Keratinocyte (primary cell): ENCODE measurements around the gene FAM13A. TPM values are rescaled to one million over a fixed set of nuclear protein-coding genes. Genes with fewer than 3 reads are reported as not detected.

Source experiments
- DNase-seq: peaks from one replicate; pipeline ENCODE4 v3.0.0-alpha.2; 2011; ENCODE audit warnings: low read depth, missing footprints, low spot score
- FAIRE-seq: peaks from 2 replicates; lab custom pipeline; 2011; peaks lifted over from hg19 to GRCh38; lab: Jason Lieb, UNC
- H2AFZ ChIP-seq: 2 replicates; pipeline ENCODE4 v1.6.0; 2012; ENCODE audit warnings: low read length, control low read depth, inconsistent platforms; ENCODE audit not compliant: control insufficient read depth
- H3K27ac ChIP-seq: 2 replicates; pipeline ENCODE4 v1.5.1; 2011; ENCODE audit warnings: low read length; ENCODE audit not compliant: control insufficient read depth, insufficient read depth
- H3K27me3 ChIP-seq: 3 replicates; pipeline ENCODE4 v1.6.0; 2011; ENCODE audit warnings: low read length; ENCODE audit not compliant: control insufficient read depth, insufficient read depth; ENCODE audit errors: extremely low read depth
- H3K36me3 ChIP-seq, 2 experiments: 2 replicates in 1 of 2; 3 replicates in 1 of 2; pipeline ENCODE4 v1.5.1; 2011; ENCODE audit warnings: low read length in 2 of 2, mild to moderate bottlenecking in 1 of 2; ENCODE audit not compliant: control insufficient read depth in 2 of 2, insufficient read depth in 2 of 2; ENCODE audit errors: extremely low read depth in 1 of 2
- H3K4me1 ChIP-seq: 3 replicates; pipeline ENCODE4 v1.5.1; 2011; ENCODE audit warnings: low read length; ENCODE audit not compliant: control insufficient read depth, insufficient read depth; ENCODE audit errors: extremely low read depth
- H3K4me2 ChIP-seq: 3 replicates; pipeline ENCODE4 v1.6.0; 2011; ENCODE audit warnings: low read depth, low read length; ENCODE audit not compliant: control insufficient read depth, insufficient read depth; ENCODE audit errors: extremely low read depth
- H3K4me3 ChIP-seq, 3 experiments: fragments of 200-600 bp in 1 of 3; sonication (generic) in 1 of 3; 2 replicates in 2 of 3; 3 replicates in 1 of 3; pipeline ENCODE4 v1.5.1; 2011 to 2016; ENCODE audit warnings: low read length in 3 of 3, mild to moderate bottlenecking in 3 of 3, control low read depth in 2 of 3, inconsistent platforms in 1 of 3, low read depth in 1 of 3, mixed read lengths in 1 of 3, mixed run types in 1 of 3, moderate library complexity in 1 of 3; ENCODE audit not compliant: control insufficient read depth in 2 of 3, insufficient read depth in 2 of 3; ENCODE audit errors: extremely low read depth in 1 of 3
- H3K79me2 ChIP-seq: 2 replicates; pipeline ENCODE4 v1.6.0; 2012; ENCODE audit warnings: low read length; ENCODE audit not compliant: control insufficient read depth, insufficient read depth
- H3K9ac ChIP-seq: 3 replicates; pipeline ENCODE4 v1.6.0; 2011; ENCODE audit warnings: low read length; ENCODE audit not compliant: control insufficient read depth, insufficient read depth; ENCODE audit errors: extremely low read depth
- H3K9me1 ChIP-seq: 3 replicates; pipeline ENCODE4 v1.6.0; 2011; ENCODE audit warnings: low read length; ENCODE audit not compliant: control insufficient read depth, insufficient read depth; ENCODE audit errors: extremely low read depth
- H3K9me3 ChIP-seq: 2 replicates; pipeline ENCODE4 v1.5.1; 2012; ENCODE audit warnings: low read depth, low read length; ENCODE audit not compliant: control insufficient read depth
- H4K20me1 ChIP-seq: 3 replicates; pipeline ENCODE4 v1.6.0; 2011; ENCODE audit warnings: low read length; ENCODE audit not compliant: control insufficient read depth, insufficient read depth; ENCODE audit errors: extremely low read depth
- EZH2 ChIP-seq: IDR thresholded peaks from one replicate; pipeline ENCODE4 v1.6.1; 2012; ENCODE audit warnings: inconsistent platforms, mild to moderate bottlenecking, low read length, moderate library complexity
- dilution Hi-C: fragments of 300-500 bp; cut with MboI; formaldehyde crosslinking; loops from one replicate; pipeline ENCODE4 v1.7.0; 2020; ENCODE audit warnings: low sequenced_read_pairs; ENCODE audit not compliant: extremely low pct_ligation_motif_present
- polyA plus RNA-seq, 5 experiments: library from polyadenylated mRNA; depleted of rRNA in 3 of 5; stranded (reverse) in 3 of 5; stranded (forward) in 1 of 5; unstranded in 1 of 5; fragments of >200 nt; gene quantifications; 1 replicate in 1 of 5; 2 replicates in 3 of 5; 3 replicates in 1 of 5; pipeline versions ENCODE4 v1.2.1 to v1.2.3, GENCODE V29; 2011 to 2012; ENCODE audit warnings: missing spikeins in 2 of 5, low read depth in 1 of 5, low replicate concordance in 1 of 5
- TF ChIP-seq, protein P1 (sequence below), 3 experiments: IDR thresholded peaks in 1 of 3; conservative IDR thresholded peaks in 1 of 3; optimal IDR thresholded peaks in 1 of 3; 2 replicates in 2 of 3; 3 replicates in 1 of 3; pipeline versions ENCODE3 to v1.5.1; 2011; ENCODE audit warnings: low read length in 3 of 3, mild to moderate bottlenecking in 3 of 3, moderate library complexity in 2 of 3, control low read depth in 1 of 3, inconsistent platforms in 1 of 3; ENCODE audit not compliant: insufficient read depth in 2 of 3; ENCODE audit errors: extremely low read depth in 1 of 3

The FAM13A gene
- polyA plus RNA-seq, 1 donor (not counting 4 experiments of a cell fraction or from before 2014, with no cell fraction given), result 6.0 TPM

DNA sequence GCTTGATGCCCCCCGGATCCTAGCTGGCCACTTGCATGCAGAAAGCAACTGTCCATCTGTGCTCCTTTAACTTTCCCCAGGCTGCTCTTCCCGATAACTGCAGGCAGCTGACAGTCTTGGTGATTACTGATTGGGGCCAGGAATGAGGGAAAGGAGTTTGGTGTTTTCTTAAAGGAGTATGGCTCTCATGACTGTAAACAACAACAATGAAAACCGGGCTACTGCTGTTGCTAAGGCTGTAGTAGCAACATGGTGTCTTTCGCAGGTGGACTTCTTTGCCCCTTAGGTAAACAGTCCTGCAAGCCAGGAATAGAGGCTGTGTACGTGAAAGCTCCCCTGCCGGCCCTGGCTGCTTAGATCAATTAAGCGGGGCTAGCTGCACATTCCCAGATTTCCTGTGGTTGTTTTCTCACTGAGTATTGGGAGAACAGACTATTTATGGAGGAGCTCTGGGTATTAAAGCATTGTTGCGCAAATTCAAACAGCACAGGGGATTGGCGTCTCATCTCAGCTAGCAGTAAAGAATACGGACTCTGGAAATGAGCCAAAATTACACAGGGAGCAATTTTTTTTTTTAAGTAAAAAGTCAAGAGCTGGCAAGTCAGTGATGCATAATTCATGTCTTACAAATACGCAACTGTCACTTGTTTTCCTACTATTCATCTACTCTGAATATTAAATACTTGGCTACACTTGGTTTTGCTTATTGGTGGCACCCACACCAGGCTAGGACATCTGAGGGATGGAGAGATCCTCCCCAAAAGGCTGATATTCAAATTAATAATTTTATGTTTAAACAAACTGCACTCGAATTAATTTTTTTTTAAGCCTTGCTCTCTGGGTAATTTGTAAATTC, 297.7 kb downstream of the FAM13A start:
- Histone ChIP-seq H3K27ac (no peak overlapping the region), H3K27me3 (no peaks in the 10 kb centered on the region), H3K79me2 (no peaks in the 10 kb centered on the region), H3K36me3 (no peaks in the 10 kb centered on the region), H2AFZ (no peak overlapping the region), H3K4me1 (no peaks in the 10 kb centered on the region), H3K4me2 (no peak overlapping the region), H3K9me1 (no peaks in the 10 kb centered on the region), H3K9ac (no peak overlapping the region), H4K20me1 (no peaks in the 10 kb centered on the region), H3K4me3 (no peak overlapping the region), H3K9me3 (no peaks in the 10 kb centered on the region)
- dilution Hi-C loops, result no loop called here
- no peak for DNase-seq
- FAIRE-seq, result no peak
- TF ChIP-seq EZH2, result no peak
- TF ChIP-seq, protein P1, sequence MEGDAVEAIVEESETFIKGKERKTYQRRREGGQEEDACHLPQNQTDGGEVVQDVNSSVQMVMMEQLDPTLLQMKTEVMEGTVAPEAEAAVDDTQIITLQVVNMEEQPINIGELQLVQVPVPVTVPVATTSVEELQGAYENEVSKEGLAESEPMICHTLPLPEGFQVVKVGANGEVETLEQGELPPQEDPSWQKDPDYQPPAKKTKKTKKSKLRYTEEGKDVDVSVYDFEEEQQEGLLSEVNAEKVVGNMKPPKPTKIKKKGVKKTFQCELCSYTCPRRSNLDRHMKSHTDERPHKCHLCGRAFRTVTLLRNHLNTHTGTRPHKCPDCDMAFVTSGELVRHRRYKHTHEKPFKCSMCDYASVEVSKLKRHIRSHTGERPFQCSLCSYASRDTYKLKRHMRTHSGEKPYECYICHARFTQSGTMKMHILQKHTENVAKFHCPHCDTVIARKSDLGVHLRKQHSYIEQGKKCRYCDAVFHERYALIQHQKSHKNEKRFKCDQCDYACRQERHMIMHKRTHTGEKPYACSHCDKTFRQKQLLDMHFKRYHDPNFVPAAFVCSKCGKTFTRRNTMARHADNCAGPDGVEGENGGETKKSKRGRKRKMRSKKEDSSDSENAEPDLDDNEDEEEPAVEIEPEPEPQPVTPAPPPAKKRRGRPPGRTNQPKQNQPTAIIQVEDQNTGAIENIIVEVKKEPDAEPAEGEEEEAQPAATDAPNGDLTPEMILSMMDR (optimal IDR thresholded peaks at IDR 0.05 in 1 of 3, IDR thresholded peaks at IDR 0.05 in 1 of 3, conservative IDR thresholded peaks at IDR 0.05 in 1 of 3; ENCODE audit: extremely low read depth in 1 of 3, insufficient read depth in 2 of 3, low read length in 3 of 3), result no peak

DNA sequence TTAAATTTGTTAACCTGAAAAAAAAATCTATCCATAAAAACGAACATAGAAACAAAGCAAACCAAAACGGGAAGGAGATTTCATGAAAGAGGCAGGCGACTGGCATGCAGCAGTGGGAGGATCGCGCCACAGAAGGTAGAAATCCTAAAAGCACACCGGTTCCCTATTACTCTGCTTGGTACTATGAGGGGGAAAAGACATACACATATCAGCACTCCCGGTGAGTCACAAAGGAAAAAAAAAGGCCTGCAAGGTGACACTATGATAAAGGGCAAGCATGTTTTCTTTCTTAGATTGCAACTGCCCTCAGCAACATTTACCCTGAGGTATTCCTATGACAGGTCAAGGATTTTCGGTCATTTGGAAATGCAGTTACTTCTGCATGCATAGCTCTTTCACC, 298.7 kb downstream of the FAM13A start:
- Histone ChIP-seq H3K27me3 (no peaks in the 10 kb centered on the region), H3K4me2 (no peak overlapping the region), H2AFZ (no peak overlapping the region), H3K9ac (no peak overlapping the region), H3K9me3 (no peaks in the 10 kb centered on the region), H3K36me3 (no peaks in the 10 kb centered on the region), H3K4me3 (no peak overlapping the region), H3K27ac (no peak overlapping the region), H4K20me1 (no peaks in the 10 kb centered on the region), H3K79me2 (no peaks in the 10 kb centered on the region), H3K4me1 (no peaks in the 10 kb centered on the region), H3K9me1 (no peaks in the 10 kb centered on the region)
- FAIRE-seq (no peak), DNase-seq (no peak)
- TF ChIP-seq, protein P1 (optimal IDR thresholded peaks at IDR 0.05 in 1 of 3, IDR thresholded peaks at IDR 0.05 in 1 of 3, conservative IDR thresholded peaks at IDR 0.05 in 1 of 3; ENCODE audit: extremely low read depth in 1 of 3, insufficient read depth in 2 of 3, low read length in 3 of 3), result no peak
- no peak for TF ChIP-seq EZH2
- dilution Hi-C loops, result no loop called here
